ENCODE results near the gene SMIM41. TPM values are rescaled to one million over a fixed set of nuclear protein-coding genes. Genes with fewer than 3 reads are reported as not detected.

The SMIM41 gene
- polyA plus RNA-seq, 2 of the 4 experiments (the other 2 are of a cell fraction) = not detected

GRCh38 chr12:52122904-52123303 lies 43.4 kb downstream of the SMIM41 start (continued):
- no peak for TF ChIP-seq ESRRA (IDR thresholded peaks at IDR 0.05; ENCODE audit: borderline replicate concordance, low read length)
- TF ChIP-seq EHMT2 (IDR thresholded peaks at IDR 0.05; ENCODE audit: low read depth) = no peak
- no peak for TF ChIP-seq KDM5A (IDR thresholded peaks at IDR 0.05)
- no peak for TF ChIP-seq FOXS1 (CRISPR knock-in tag; IDR thresholded peaks at IDR 0.05)
- no peak for TF ChIP-seq HOXA7 (CRISPR knock-in tag; IDR thresholded peaks at IDR 0.05)
- no peak for TF ChIP-seq MAZ (IDR thresholded peaks at IDR 0.05; ENCODE audit: borderline replicate concordance, low read depth, low read length)

GRCh38 chr12:52123487-52124186 lies 44.1 kb downstream of the SMIM41 start:
- DNase-seq (ENCODE audit: low read depth in 1 of 2, low spot score in 1 of 2) (peak in 1 of 2 experiments; percentile 0), FAIRE-seq (no peak), ATAC-seq (no peak)
- WGBS (ENCODE audit: missing lambda C conversion rate) = 66% methylated on average over 8 of the region's 8 CpGs
- TF ChIP-seq RNF2 (IDR thresholded peaks at IDR 0.05; ENCODE audit: borderline replicate concordance, low read depth) = no peak
- TF ChIP-seq TFCP2L1 (CRISPR knock-in tag; IDR thresholded peaks at IDR 0.05) = no peak
- no peak for TF ChIP-seq GATA3 (IDR thresholded peaks at IDR 0.05; ENCODE audit: borderline replicate concordance)
- TF ChIP-seq, protein P1, sequence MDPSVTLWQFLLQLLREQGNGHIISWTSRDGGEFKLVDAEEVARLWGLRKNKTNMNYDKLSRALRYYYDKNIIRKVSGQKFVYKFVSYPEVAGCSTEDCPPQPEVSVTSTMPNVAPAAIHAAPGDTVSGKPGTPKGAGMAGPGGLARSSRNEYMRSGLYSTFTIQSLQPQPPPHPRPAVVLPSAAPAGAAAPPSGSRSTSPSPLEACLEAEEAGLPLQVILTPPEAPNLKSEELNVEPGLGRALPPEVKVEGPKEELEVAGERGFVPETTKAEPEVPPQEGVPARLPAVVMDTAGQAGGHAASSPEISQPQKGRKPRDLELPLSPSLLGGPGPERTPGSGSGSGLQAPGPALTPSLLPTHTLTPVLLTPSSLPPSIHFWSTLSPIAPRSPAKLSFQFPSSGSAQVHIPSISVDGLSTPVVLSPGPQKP (IDR thresholded peaks at IDR 0.05; ENCODE audit: low read depth, low read length) = no peak
- no peak for TF ChIP-seq ZC3H11A (IDR thresholded peaks at IDR 0.05)
- ChIA-PET POLR2A (no interaction called here), CTCF (interaction anchor here (0.7 to 15.8 kb wide), 22 partner anchors 9 to 756 kb away, joined by 3 to 304 read pairs (median 4); partner anchors contain the start of genes ATG101, SMIM41 and TAMALIN)
- Histone ChIP-seq H3K4me2 (no peak overlapping the region), H3K4me3 (no peak overlapping the region), H3K4me1 (peaks cover 5% of the 10 kb centered on the region; the same call in 2 of the 3 replicates), H3K27ac (no peak overlapping the region), H3K9me3 (no peaks in the 10 kb centered on the region)

- 91% methylated on average over 5 of the region's 6 CpGs for WGBS (ENCODE audit: missing lambda C conversion rate)
- TF ChIP-seq SMC3 (IDR thresholded peaks at IDR 0.05) (no peak), RARB (CRISPR knock-in tag; IDR thresholded peaks at IDR 0.05) (no peak), NPAS2 (CRISPR knock-in tag; IDR thresholded peaks at IDR 0.05; ENCODE audit: borderline replicate concordance) (no peak), CHD4 (IDR thresholded peaks at IDR 0.05; ENCODE audit: borderline replicate concordance) (no peak), CTCF (IDR thresholded peaks at IDR 0.05) (no peak), BCL3 (IDR thresholded peaks at IDR 0.05) (no peak), CHD2 (IDR thresholded peaks at IDR 0.05; ENCODE audit: low read length, partially characterized antibody) (no peak)
Observed at GRCh38 chr12:52125476-52125900, 46.0 kb downstream of the SMIM41 start.

More at GRCh38 chr12:52125476-52125900, 46.0 kb downstream of the SMIM41 start:
- no peaks in the 10 kb centered on the region for H3K4me1 ChIP-seq
- no peak for DNase-seq (ENCODE audit: low read depth in 1 of 2, low spot score in 1 of 2)
- CTCF ChIA-PET = interaction anchor here (0.6 to 15.8 kb wide), 13 partner anchors 9 to 855 kb away, joined by 3 to 304 read pairs (median 8); partner anchors contain the start of gene SMIM41
- H3K4me3 ChIP-seq = no peak overlapping the region
- no peak for ATAC-seq
- FAIRE-seq = no peak
- H3K27ac ChIP-seq = no peak overlapping the region; a peak in 1 of 6 replicates
- H3K9me3 ChIP-seq = no peaks in the 10 kb centered on the region
- POLR2A ChIA-PET = no interaction called here
- no peak overlapping the region for H3K4me2 ChIP-seq
